SK-N-SH treated with all-trans-retinoic acid at 6 μM for 48 hours (cell line): Measurements from ENCODE around the gene CAST.
A peak's percentile ranks its signal among the peaks of the same experiment; 100 is the strongest.

Experiments
- ATAC-seq: fragments of 200-7000 bp; cut with Tn5 transposase; 3 replicates; pipeline ENCODE4 v1.9.1; 2020; ENCODE audit warnings: mild to moderate bottlenecking, moderate library complexity
- ARNTL ChIP-seq: fragments of 450-650 bp; formaldehyde crosslinking; IDR thresholded peaks from 2 replicates; pipeline ENCODE4 v1.5.0; 2020; ENCODE audit warnings: low read depth, mild to moderate bottlenecking, moderate library complexity, borderline replicate concordance
- BACH2 ChIP-seq: fragments of 250-450 bp; sonication (Bioruptor Pico); IDR thresholded peaks from 2 replicates; pipeline ENCODE4 v1.9.0; 2021; ENCODE audit warnings: mild to moderate bottlenecking, borderline replicate concordance
- CSDC2 ChIP-seq: fragments of 250-450 bp; sonication (Bioruptor Pico); IDR thresholded peaks from 2 replicates; pipeline ENCODE4 v1.5.0; 2020; ENCODE audit warnings: mild to moderate bottlenecking, moderate library complexity
- ESRRG ChIP-seq: fragments of 250-450 bp; sonication (Bioruptor Pico); IDR thresholded peaks from 2 replicates; pipeline ENCODE4 v1.6.1; 2021; ENCODE audit warnings: mild to moderate bottlenecking
- GLIS3 ChIP-seq: fragments of 250-450 bp; sonication (Bioruptor Pico); IDR thresholded peaks from 2 replicates; pipeline ENCODE4 v1.5.0; 2020; ENCODE audit warnings: mild to moderate bottlenecking, moderate library complexity
- ISL1 ChIP-seq: fragments of 250-450 bp; sonication (Bioruptor Pico); IDR thresholded peaks from 2 replicates; pipeline ENCODE4 v2.1.2; 2022; ENCODE audit warnings: mild to moderate bottlenecking, moderate library complexity
- PPARA ChIP-seq: fragments of 250-450 bp; sonication (Bioruptor Pico); IDR thresholded peaks from 2 replicates; pipeline ENCODE4 v1.5.0; 2020; ENCODE audit warnings: mild to moderate bottlenecking, borderline replicate concordance
- RARB ChIP-seq: fragments of 250-450 bp; sonication (Bioruptor Pico); IDR thresholded peaks from 2 replicates; pipeline ENCODE4 v1.8.0; 2021; ENCODE audit warnings: mild to moderate bottlenecking, moderate library complexity
- SNAI2 ChIP-seq: fragments of 250-450 bp; sonication (Bioruptor Pico); IDR thresholded peaks from 2 replicates; pipeline ENCODE4 v1.5.0; 2020; ENCODE audit warnings: mild to moderate bottlenecking, moderate library complexity
- TCF4 ChIP-seq: fragments of 250-450 bp; sonication (Bioruptor Pico); IDR thresholded peaks from 2 replicates; pipeline ENCODE4 v1.8.0; 2021; ENCODE audit warnings: mild to moderate bottlenecking, moderate library complexity, borderline replicate concordance
- TOX ChIP-seq: fragments of 250-450 bp; sonication (Bioruptor Pico); IDR thresholded peaks from 2 replicates; pipeline ENCODE4 v1.8.0; 2021; ENCODE audit warnings: mild to moderate bottlenecking, moderate library complexity, borderline replicate concordance
- TSHZ2 ChIP-seq: fragments of 250-450 bp; sonication (Bioruptor Pico); IDR thresholded peaks from 2 replicates; pipeline ENCODE4 v1.5.0; 2020; ENCODE audit warnings: mild to moderate bottlenecking, moderate library complexity
- ZC3H10 ChIP-seq: fragments of 250-450 bp; sonication (Bioruptor Pico); IDR thresholded peaks from 2 replicates; pipeline ENCODE4 v1.5.1; 2021; ENCODE audit warnings: mild to moderate bottlenecking, moderate library complexity
- ZFP3 ChIP-seq: fragments of 250-450 bp; sonication (Bioruptor Pico); IDR thresholded peaks from 2 replicates; pipeline ENCODE4 v1.5.0; 2020; ENCODE audit warnings: mild to moderate bottlenecking, moderate library complexity
- ZFP30 ChIP-seq: fragments of 450-650 bp; formaldehyde crosslinking; IDR thresholded peaks from 2 replicates; pipeline ENCODE4 v1.5.0; 2022; ENCODE audit warnings: mild to moderate bottlenecking, moderate library complexity
- ZNF565 ChIP-seq: fragments of 450-650 bp; formaldehyde crosslinking; conservative IDR thresholded peaks from 2 replicates; pipeline ENCODE4 v1.5.0; 2020; ENCODE audit warnings: low read depth, mild to moderate bottlenecking, moderate library complexity
- ZNF70 ChIP-seq: fragments of 450-650 bp; formaldehyde crosslinking; IDR thresholded peaks from 2 replicates; pipeline ENCODE4 v1.5.0; 2020; ENCODE audit warnings: mild to moderate bottlenecking, moderate library complexity
- ZNF8 ChIP-seq: fragments of 450-650 bp; formaldehyde crosslinking; IDR thresholded peaks from 2 replicates; pipeline ENCODE4 v1.5.0; 2020; ENCODE audit warnings: mild to moderate bottlenecking, moderate library complexity
- TF ChIP-seq, protein P1 (sequence below): fragments of 250-450 bp; sonication (Bioruptor Pico); IDR thresholded peaks from 2 replicates; pipeline ENCODE4 v1.8.0; 2021; ENCODE audit warnings: low read depth, mild to moderate bottlenecking, moderate library complexity, borderline replicate concordance
- TF ChIP-seq, protein P2 (sequence below): fragments of 250-450 bp; sonication (Bioruptor Pico); IDR thresholded peaks from 2 replicates; pipeline ENCODE4 v1.5.1; 2021; ENCODE audit warnings: mild to moderate bottlenecking, moderate library complexity

CAST gene

GRCh38 chr5:96690861-96691260, 28.7 kb downstream of the CAST start:
- TF ChIP-seq TCF4 (CRISPR knock-in tag) = no peak
- no peak for TF ChIP-seq ISL1 (CRISPR knock-in tag)
- no peak for TF ChIP-seq TSHZ2 (CRISPR knock-in tag)
- TF ChIP-seq GLIS3 (CRISPR knock-in tag) = no peak
- ATAC-seq = no peak

GRCh38 chr5:96691503-96692303, 29.5 kb downstream of the CAST start:
- TF ChIP-seq RARB (CRISPR knock-in tag) = no peak
- TF ChIP-seq, protein P1, sequence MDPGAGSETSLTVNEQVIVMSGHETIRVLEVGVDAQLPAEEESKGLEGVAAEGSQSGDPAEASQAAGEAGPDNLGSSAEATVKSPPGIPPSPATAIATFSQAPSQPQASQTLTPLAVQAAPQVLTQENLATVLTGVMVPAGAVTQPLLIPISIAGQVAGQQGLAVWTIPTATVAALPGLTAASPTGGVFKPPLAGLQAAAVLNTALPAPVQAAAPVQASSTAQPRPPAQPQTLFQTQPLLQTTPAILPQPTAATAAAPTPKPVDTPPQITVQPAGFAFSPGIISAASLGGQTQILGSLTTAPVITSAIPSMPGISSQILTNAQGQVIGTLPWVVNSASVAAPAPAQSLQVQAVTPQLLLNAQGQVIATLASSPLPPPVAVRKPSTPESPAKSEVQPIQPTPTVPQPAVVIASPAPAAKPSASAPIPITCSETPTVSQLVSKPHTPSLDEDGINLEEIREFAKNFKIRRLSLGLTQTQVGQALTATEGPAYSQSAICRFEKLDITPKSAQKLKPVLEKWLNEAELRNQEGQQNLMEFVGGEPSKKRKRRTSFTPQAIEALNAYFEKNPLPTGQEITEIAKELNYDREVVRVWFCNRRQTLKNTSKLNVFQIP (CRISPR knock-in tag) = no peak
- no peak for TF ChIP-seq ZNF565 (CRISPR knock-in tag)
- no peak for TF ChIP-seq ISL1 (CRISPR knock-in tag)
- no peak for TF ChIP-seq GLIS3 (CRISPR knock-in tag)
- TF ChIP-seq PPARA = no peak
- no peak for TF ChIP-seq BACH2
- TF ChIP-seq TSHZ2 (CRISPR knock-in tag) = no peak
- TF ChIP-seq SNAI2 = no peak
- TF ChIP-seq ZNF70 (CRISPR knock-in tag) = no peak
- TF ChIP-seq TOX (CRISPR knock-in tag) = no peak
- TF ChIP-seq CSDC2 (CRISPR knock-in tag) = no peak
- peak; percentile 77 for ATAC-seq

DNA sequence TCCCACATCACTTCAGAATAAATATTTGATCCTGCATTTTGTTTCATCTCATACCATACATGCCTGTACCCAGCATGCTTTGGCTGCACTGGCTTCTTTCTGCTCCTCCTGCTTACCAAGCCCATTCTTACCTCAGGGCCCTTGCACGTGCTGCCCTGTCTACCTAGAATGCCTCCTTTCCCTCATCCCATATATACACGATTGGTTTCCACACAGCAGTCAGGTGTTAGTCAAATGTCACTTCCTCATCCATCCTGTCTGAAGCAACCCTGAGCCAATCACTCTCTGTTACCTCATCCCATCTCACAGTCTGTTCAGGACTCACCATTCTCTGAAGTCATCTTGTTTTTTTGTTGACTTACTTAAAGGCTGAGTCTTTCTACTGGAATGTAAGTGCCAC, 30.3 kb downstream of the CAST start:
- TF ChIP-seq, protein P1 (CRISPR knock-in tag) = no peak
- TF ChIP-seq SNAI2 = no peak
- TF ChIP-seq ARNTL = no peak
- TF ChIP-seq ISL1 (CRISPR knock-in tag) = no peak
- no peak for TF ChIP-seq CSDC2 (CRISPR knock-in tag)
- TF ChIP-seq ZFP30 (CRISPR knock-in tag) = no peak
- no peak for TF ChIP-seq BACH2
- TF ChIP-seq GLIS3 (CRISPR knock-in tag) = no peak
- TF ChIP-seq, protein P2, sequence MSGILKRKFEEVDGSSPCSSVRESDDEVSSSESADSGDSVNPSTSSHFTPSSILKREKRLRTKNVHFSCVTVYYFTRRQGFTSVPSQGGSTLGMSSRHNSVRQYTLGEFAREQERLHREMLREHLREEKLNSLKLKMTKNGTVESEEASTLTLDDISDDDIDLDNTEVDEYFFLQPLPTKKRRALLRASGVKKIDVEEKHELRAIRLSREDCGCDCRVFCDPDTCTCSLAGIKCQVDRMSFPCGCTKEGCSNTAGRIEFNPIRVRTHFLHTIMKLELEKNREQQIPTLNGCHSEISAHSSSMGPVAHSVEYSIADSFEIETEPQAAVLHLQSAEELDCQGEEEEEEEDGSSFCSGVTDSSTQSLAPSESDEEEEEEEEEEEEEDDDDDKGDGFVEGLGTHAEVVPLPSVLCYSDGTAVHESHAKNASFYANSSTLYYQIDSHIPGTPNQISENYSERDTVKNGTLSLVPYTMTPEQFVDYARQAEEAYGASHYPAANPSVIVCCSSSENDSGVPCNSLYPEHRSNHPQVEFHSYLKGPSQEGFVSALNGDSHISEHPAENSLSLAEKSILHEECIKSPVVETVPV (CRISPR knock-in tag) = no peak
- no peak for TF ChIP-seq TSHZ2 (CRISPR knock-in tag)
- no peak for TF ChIP-seq ZFP3
- no peak for TF ChIP-seq PPARA
- no peak for TF ChIP-seq ZNF8 (CRISPR knock-in tag)
- TF ChIP-seq ZC3H10 (CRISPR knock-in tag) = no peak
- no peak for TF ChIP-seq ESRRG (CRISPR knock-in tag)
- TF ChIP-seq ZNF70 (CRISPR knock-in tag) = no peak
- no peak for TF ChIP-seq ZNF565 (CRISPR knock-in tag)

More for the DNA sequence above, 30.3 kb downstream of the CAST start:
- no peak for ATAC-seq
